DMS79 (cell line): Measurements from ENCODE around the gene DPP6.

ENCODE experiments used
- DNase-seq: peaks from one replicate; lab custom pipeline; 2025; lab: John Stamatoyannopoulos, UW

Gene DPP6

DNA sequence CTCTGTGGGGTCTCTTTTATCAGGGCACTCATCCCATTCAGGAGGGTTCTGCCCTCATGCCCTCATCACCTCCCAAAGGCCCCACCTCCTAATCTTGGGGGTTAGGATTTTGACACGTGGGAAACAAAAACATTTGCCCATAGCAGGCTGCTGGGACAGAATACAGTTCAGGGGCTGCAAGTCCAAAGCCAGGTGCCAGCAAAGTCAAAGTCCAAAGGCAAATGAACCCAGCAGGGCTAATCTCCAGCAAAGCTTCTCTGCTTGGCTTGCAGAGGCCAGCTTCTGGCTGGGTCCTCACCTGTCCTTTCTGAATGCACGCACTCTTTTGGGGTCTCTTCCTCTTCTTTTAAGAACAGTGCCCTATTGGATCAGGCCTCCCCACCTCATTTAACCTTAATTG lies 359.9 kb downstream of the DPP6 start:
- DNase-seq: no peak

DNA sequence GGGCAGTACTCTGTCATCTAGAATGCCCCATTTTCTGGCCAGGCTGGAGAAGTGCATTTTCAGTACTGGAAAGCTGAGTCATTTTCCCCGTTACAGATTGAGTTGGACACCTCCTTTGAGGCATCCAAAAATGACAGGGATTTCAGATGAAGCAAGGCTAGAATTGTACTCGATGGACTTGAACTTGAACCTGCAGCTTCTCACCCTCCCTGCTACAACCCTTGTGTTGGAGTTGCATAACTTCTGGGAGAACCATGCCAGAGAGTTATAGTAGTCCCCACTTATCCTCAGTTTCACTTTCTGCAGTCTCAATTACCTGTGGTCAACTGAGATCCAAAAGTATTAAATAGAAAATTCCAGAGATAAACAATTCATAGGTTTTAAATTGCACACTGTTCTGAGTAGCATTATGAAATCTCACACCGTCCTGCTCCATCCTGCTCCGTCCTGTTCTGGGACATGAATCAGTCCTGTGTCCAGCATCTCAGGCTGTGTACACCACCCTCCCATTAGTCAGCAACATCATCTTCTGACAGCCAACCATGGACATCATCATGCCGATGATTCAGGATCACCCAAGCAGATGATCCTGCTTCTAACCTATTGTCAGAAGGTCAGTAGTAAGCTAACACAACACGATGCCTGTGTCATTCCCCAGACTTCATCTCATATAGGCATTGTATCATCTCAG lies 363.7 kb downstream of the DPP6 start:
- DNase-seq: no peak

DNA sequence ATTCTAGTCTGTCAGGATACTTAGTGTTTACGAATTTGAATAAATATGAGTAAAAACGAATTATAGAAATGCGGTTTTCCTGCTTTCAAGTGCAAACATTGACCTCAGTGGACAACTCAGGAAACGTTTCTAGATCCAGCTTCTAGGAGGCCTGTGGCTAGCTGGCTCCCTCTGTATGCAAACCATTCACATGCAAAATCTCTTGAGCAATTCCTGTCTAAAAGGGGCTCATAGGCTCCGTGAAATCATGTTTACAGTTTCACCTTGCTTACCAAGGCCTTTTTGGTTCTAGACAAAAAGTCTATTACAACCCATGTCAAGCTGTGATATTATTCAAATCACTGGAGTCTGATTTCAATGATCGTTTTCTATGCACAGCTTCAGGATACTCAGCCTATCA lies 364.5 kb downstream of the DPP6 start:
- DNase-seq: no peak

DNA sequence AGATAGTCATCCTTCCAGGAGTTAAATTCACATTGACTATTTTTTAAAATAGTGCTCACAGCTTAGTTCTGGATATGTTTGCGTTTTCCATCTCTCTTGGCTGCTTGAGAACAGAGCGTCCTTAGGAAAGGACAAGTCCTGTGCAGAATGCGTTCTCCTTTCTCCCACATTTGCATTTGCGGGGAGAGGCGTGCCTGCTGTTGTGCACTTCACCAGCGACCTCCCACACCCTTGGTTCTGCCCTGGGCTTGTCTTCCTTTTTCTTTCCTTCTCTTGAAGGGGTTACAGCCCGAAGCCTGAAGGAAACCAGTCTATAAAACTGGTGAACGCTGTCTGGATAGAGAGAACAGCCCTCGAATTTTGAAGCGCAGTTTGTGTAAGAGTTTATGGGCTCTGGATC lies 367.1 kb downstream of the DPP6 start:
- no peak for DNase-seq

DNA sequence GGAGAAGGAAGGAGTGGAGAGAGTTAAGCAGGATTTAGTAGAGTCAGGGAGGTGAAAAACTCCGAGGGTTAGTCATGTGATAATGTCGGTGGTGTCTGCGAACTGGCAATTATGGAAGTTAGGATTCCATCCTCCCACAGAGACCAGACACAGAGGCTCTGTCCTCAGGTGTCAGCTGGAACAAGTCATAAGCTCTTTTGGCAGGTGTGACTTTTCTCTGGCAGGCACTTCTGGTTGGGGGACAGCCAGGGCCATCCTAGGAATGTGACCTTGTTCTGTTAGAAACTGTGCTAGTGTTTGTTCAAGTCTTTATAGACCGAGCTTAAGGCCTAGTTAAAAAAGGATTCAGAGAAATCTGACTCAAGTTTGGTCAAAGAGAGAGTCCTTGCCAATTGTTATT lies 371.0 kb downstream of the DPP6 start:
- no peak for DNase-seq

DNA sequence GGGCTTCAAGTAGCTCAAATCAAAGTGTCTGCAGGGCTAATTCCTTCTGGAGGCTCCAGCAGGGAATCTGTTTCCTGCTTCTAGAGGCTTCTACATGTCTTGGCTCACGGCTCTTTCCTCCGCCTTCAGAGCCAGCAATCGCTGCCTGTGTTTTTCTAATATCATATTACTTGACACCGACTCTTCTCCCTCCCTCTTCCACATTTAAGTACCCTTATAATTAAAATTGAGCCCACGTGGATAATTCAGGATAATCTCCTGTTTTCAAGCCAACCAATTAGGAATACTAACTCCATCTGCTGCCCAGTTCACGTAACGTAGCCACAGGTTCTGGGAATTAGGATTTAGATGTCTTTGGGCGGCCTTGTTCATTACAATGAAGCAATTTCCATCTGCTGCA lies 372.2 kb downstream of the DPP6 start:
- no peak for DNase-seq

DNA sequence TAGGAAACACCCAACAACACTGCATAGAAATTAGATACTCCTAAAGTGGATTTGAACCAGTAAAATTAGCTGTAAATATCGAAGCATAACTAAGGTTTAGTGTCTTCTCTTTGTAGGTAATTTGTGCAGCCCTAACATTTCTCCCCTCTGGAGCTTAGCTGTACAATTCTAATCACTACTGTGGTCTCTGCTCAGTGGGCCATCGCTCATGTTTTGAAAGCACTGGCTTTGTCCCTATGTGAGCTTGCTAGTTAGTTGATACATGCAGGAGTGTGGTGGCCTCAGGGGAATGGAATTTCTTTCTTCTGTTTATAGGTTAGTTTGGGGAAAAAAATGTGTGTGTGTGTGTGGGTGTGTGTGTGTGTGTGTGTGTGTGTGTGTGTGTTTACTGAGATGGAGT lies 373.1 kb downstream of the DPP6 start:
- DNase-seq: no peak

DNA sequence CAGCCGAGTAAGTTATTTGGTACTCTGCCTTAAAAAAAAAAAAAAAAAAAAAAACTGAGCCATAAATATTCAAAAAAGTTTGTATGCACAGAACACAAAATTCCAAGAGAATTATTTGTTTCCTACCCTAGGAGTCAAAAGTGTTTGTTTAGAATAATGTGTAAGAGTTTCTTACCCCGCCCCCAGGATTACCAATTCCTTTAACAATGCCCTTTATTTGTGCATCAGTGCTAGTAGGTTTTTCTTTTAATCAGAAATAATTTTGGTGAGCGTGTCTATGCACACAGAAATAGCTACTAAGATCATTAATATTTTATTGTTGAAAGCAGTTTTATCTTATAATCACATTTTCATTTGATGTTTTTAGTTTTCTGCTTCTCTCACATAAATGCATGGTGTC lies 374.6 kb downstream of the DPP6 start:
- DNase-seq: no peak

DNA sequence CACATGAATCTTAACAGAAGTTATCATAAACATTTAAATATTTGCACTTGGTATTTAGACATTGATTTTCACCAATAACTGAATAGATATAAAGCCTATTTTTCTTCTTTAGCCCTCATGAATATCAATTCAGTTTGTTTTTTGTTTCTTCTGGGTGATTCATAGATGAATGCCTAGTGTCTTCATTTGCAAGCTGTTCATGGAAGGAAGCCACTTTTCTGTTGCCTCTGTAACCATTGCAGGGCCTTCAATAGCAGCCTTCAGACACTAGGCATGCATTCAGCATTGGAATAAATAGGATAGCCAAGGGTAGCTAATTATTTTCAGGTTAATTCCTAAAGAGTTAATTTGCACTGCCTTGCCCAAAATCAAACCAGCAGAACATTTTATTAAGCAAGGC lies 375.3 kb downstream of the DPP6 start:
- no peak for DNase-seq

DNA sequence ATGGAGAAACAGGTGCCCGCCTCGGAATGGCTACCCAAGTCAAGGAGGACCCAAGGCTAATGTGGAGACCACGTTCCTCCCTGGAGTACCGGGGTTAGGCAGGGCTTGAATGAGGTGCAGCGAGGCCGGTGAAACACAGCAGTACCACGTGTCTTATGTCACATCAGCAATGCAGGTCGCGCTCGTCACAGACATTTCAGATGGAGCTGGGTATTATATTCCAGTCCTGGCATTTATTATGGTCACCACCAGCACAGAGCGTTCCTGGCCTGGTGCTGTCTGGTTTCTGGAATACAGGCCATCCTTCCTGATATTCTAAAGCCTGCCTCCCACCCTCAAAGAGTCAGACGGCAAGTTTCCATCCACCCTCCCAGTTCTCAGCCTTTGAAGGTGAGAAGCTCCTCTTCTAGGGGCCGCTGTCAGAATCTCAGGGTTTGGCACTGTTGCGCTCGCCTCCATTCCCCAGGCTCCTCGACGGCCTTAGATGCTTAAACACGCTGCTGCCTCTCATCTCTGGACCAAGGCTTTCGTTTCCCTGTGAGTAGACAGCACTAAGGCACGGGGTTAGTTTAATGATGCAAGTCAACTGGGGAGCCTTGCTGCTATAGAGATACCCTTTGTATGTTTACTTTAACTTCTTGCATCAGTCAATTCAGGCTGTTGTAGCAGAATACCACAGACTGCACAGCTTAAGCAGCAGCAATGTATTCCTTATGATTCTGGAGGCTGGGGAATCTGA lies 377.6 kb downstream of the DPP6 start:
- DNase-seq: no peak

DNA sequence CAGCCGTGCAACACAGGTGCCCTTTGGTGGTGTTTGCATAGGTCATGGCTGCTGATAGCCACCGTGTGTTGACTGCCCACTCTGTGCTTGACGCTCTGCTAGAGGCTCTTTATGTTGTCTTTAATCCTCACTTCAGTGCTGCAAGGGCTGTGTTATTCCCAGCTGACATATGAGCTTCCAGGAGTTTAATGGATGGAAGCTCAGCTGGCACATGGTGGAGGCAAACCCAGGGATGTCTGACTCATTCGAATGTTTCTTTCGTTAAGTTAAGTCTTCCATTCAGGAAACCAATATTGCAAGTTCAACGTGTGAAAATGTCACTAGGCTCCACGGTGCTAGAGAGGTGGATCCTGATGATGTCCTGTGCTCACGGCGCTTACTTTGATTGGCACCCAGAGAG lies 378.4 kb downstream of the DPP6 start:
- DNase-seq: no peak

DNA sequence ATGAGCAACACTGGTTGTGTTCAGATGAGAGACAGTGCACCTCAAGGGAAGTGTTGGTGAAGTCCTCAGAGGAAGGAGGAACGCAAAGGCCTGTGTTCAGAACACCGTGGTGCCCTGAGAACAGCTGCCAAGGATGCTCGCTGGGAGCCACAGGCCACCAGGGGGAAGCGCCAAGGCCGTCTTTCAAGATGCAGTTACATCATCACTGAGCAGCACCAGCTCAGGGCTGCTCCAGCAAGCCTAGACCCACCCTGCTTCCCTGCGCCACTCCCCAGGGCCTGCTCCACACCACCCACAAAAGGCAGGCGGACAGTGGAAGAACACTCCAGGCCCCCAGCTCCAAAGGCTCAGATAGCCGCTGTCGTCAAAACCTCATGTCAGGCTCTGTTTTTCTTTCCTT lies 378.8 kb downstream of the DPP6 start:
- DNase-seq: no peak

DNA sequence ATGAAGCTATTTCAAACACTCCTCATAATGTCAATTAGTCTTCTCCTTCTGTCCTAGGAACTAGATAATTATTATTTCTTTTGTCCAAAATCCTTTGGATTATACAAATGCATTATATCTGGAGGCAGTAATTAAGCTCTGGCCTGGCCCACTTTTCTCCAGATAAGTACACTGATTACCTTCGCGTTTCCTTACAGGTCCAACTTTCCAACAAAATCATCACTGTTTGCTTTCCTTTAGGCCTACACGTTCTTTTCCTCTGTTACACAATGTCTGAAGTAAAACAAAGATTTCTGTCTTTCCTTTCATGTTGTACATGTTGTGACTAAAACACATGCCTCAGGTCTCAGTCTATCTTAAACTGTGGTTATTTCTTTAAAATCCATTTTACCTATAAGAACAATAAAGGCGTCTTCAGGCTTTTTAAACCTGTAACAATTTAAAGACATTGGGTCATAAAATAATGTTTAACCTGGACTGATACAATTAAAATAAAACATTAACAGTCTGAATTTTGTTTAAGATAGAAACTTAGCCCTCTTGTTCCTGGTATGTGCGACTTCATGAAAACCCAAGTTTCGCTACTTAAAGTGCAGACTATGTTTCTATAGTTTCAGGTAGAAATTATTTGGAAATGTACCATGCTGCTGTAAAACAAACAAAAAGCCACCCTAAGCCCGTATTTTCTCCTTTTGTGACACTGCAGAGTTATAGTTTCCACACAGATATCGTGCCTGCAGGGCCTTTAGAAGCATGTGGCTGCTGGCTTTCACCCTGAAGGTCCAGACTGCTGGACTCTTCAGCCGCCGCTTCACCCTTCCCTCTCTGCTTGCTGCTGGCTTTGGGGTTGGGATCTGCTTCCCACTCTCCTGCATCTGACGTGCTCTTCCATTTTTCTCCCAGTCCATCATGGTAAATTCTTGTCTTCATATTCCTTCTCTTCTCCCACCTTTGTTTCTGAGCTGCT lies 381.7 kb downstream of the DPP6 start:
- DNase-seq: no peak

DNA sequence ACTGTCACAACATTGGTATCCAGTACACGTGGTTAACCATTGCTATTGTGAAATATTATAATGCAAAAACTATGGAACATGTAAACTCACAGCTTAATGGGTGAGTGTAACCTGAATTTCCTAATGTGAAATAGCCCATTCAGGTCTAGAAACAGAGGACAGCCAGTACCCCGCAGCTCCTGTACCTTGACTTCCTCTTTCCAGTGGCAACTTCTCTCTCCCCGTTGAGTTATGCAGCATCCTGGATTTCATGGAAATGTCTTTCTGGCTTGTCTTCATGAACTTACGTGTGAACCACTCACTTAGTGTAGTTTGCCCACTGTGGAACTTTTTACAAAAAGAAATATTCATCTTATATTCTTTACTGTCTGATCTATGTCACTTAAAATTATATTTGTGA lies 384.4 kb downstream of the DPP6 start:
- no peak for DNase-seq

DNA sequence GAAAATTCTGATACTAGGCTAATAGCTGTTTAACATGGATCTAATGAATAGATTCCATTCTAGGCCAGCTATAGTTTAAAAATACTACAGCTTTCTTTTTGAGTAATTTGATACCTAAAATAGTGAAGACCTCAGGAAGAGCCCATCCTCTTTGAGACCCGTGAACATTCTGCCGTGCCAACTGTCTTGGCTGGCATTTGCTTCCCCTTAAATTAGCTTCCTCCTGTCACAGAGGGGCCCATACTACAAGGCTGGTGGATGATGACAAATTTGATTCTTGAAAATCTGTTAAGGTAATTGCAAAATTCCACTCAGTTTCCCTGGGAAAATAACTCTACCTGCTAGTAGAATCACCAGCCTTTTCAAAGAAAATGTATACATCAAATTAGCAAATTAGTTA lies 385.0 kb downstream of the DPP6 start:
- no peak for DNase-seq

DNA sequence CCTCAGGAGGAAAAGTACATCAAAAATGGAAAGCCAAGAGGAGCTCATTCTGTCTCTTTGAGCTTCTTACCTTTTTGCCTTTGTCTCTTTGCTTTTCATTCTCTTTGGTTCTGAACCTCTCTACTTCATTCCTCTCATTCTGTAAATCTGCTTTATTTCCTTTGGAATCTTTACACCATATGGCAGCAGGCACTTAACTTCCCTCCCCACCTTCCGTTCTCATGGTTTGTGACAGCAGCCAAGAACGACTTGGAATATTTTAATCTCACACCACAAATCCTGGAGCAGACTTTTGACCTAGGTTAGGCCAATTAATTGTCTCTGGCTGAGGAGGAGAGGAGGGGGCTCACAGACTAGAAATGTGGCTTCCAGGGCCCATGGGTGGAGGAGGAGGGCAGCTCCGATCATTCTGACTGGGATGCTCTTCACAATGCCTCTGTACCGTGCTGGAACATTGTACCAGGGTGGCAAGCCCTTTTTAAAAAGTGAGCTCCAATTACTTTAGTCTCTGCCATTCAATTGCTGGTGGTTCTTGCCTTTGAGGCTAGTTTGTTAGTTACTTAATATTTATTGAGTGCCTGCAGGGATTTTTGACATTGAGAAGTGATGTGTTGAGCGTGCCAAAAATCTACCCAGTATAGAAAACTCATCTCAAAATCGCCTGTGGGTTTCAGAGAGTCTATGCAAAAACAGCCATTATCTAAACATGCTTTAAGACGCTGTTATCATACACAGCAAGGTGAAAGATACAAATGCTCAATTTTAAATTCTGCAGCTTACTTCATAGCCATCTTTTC lies 386.6 kb downstream of the DPP6 start:
- DNase-seq: no peak

DNA sequence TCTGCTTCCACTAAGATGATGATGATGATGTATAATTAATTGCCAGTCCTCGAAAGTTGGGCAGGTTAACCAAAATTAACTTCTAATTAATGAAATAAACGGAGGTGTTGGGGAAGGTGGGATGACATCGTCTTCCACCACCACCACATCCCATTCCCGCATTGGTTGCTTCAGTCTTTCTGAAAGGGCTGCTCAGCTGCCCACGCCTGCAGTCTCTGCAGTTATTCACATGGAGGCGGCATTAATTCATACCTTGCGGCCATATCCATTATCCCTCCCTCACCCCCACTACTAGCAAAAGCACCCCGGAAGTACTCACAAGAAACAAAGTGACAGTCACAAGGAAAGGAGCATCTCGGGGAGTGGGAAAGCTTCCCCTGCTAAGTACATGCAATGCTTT lies 387.9 kb downstream of the DPP6 start:
- DNase-seq: no peak

DNA sequence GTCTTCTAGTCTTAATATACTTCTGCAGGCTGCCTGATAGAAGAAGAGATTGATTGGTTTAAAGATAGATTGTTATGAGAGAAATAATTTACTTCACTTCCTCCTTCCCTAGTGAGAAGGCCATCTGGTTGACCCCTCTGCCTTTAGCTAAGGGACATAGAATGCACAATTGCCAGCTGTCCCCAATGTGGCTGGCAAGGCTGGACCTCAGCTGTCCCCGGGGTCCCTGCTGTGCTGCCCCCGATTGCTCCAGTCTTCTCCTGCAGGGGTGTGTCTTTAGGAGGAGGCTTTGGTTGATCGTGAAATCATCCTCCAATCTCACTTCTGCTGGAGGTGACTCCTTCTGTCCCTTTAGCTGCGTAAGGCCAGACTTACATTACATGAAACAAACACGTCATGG lies 388.5 kb downstream of the DPP6 start:
- no peak for DNase-seq

DNA sequence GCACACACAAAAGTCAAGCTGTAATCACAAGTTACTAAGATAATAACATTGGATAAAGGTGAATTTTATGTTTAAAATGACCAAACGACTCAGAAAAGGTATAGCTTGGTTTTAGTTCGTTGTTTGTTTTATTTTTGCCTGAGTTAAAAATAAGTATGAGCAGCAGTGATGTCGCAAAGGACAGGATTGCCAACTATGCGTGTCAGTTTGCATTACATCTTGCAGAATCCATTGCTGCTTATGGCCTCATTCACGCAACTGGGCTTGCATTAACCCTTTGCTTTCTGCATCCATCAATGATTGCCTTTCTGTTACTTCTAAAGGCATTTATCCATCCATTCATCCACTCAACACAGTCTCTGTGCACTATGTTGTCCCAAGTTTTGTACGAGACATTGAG lies 389.6 kb downstream of the DPP6 start:
- no peak for DNase-seq

DNA sequence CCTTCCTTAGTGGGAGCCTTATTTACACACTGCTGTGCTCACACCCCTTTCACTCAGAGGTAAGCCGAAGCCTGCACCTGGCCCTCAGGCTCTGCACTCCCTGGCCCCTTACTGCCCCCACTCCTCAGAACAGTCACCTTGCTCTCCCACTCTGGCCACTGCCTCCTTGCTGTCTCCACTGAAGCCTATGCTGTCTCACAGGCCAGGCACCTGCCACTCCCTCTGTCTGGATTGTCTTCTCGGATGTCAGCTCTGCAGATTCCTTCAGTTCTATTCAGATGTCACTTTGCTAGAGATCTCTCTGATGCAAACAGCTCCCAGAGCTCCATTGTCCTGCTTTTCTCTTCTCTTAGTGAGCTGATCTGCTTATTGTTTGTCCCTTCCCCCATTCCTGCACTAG lies 390.7 kb downstream of the DPP6 start:
- DNase-seq: no peak

DNA sequence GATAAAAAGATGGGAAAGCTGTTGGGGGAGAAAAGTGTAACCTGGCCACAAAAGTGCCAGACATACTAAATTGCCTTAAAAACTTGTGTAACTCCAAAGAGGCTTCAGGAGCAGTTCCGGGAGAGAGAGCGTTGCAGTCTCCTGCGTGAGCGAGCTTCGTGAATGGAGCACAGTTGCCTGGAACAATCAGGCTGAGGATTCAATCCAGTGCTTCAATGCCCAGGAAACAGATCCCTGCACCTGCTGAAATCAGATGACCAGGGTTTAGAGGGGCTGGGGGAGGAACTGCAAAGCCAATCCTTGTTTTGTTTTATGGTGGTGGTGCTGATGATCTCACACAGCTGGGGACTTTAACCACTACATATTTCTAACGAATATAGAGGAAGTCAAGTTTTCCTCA lies 398.3 kb downstream of the DPP6 start:
- no peak for DNase-seq
